Mucosa of descending colon (tissue), 3 donors: ENCODE data around the gene SLFNL1. TPM values are rescaled to one million over a fixed set of nuclear protein-coding genes. Genes with fewer than 3 reads are reported as not detected.

Source experiments
- ATAC-seq: fragments of 200-7000 bp; cut with Tn5 transposase; one replicate; pipeline ENCODE4 v1.9.1; 2020; ENCODE audit warnings: mild to moderate bottlenecking, moderate library complexity
- DNase-seq, 3 donors: peaks; one replicate each; pipeline ENCODE4 v3.0.0-alpha.2; 2020
- H3K36me3 ChIP-seq: fragments of 200-600 bp; one replicate; pipeline ENCODE4 v1.8.0; 2021; ENCODE audit warnings: low read depth, mild to moderate bottlenecking
- H3K4me1 ChIP-seq: fragments of 200-600 bp; one replicate; pipeline ENCODE4 v1.8.0; 2021; ENCODE audit warnings: low read depth, mild to moderate bottlenecking
- H3K4me3 ChIP-seq: fragments of 200-600 bp; one replicate; pipeline ENCODE4 v1.8.0; 2021; ENCODE audit warnings: mild to moderate bottlenecking
- H3K9me3 ChIP-seq: fragments of 200-600 bp; one replicate; pipeline ENCODE4 v1.8.0; 2021; ENCODE audit warnings: mild to moderate bottlenecking
- CTCF ChIP-seq: fragments of 200-600 bp; IDR thresholded peaks from one replicate; pipeline ENCODE4 v1.8.0; 2022; ENCODE audit warnings: antibody characterized with exemption, mild to moderate bottlenecking
- intact Hi-C, 2 donors: fragments of 100-400 bp; cut with DNase I in 1 of 2; cut with micrococcal nuclease in 1 of 2; formaldehyde crosslinking; loops; one replicate each; pipeline versions ENCODE4 v1.11.0 to v1.11.1; 2022; cut with DNase I, micrococcal nuclease
- total RNA-seq, 3 donors: library from RNA; stranded (reverse); fragmentation: NEBNext Ultra II Directional in 2 of 3; extraction: Animal tissue kit (Norgen Biotek cat#: 25700) in 2 of 3; gene quantifications; one replicate each; pipeline versions ENCODE4 v1.2.1 to v1.2.4, GENCODE V29; 2021 to 2023
- donor health status: DM: no; HTN: no; CAD: no; lungs with moderate emphysema.
- donor health status: DM: no; HTN: no; CAD: no.
- donor health status: DM: no; HTN: yes; CAD: no.

Gene SLFNL1
- total RNA-seq, 3 donors from 2014 or later: 0.29 to 0.82 (median 0.41) TPM

DNA sequence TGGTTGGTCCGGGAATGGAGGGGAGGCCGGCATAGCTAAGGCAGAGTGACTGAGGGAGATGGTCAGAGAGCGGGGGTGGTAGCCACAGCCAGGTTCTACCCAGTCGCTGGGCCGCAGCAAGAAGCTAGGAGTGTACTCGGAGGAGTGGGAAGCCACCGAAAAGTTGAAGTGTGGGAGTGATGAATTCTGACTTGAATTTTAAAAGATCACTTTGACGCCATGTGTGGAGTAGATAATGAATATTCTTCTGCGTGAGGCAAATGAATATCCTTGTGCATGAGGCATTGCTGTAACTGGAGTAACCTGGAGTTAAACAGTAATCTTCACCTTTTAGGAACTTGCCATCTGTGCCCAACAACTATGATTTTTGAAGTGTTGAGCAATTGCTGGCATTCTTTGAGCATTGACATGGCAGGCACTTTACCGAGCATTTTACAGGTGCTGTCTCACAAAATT, 35.2 kb downstream of the SLFNL1 start:
- no peak for DNase-seq
- no peaks in the 10 kb centered on the region for H3K4me1 ChIP-seq
- no peak overlapping the region for H3K4me3 ChIP-seq
- ATAC-seq: no peak
- TF ChIP-seq CTCF: no peak
- no peaks in the 10 kb centered on the region for H3K9me3 ChIP-seq
- H3K36me3 ChIP-seq: no peaks in the 10 kb centered on the region
- intact Hi-C loops: no loop called here

- H3K36me3 ChIP-seq: no peaks in the 10 kb centered on the region
Observed at GRCh38 chr1:40985875-40986274, 35.6 kb downstream of the SLFNL1 start.

GRCh38 chr1:40985161-40985560, 36.4 kb downstream of the SLFNL1 start:
- no peak for DNase-seq
- TF ChIP-seq CTCF: no peak
- Histone ChIP-seq H3K9me3 (no peaks in the 10 kb centered on the region), H3K4me3 (no peak overlapping the region), H3K36me3 (no peaks in the 10 kb centered on the region), H3K4me1 (no peaks in the 10 kb centered on the region)
- ATAC-seq: no peak
- intact Hi-C loops: no loop called here

More at GRCh38 chr1:40985875-40986274, 35.6 kb downstream of the SLFNL1 start:
- no peaks in the 10 kb centered on the region for H3K4me1 ChIP-seq
- H3K4me3 ChIP-seq: no peak overlapping the region
- DNase-seq (no peak), ATAC-seq (no peak)
- intact Hi-C loops: no loop called here
- TF ChIP-seq CTCF: no peak
- H3K9me3 ChIP-seq: no peaks in the 10 kb centered on the region

DNA sequence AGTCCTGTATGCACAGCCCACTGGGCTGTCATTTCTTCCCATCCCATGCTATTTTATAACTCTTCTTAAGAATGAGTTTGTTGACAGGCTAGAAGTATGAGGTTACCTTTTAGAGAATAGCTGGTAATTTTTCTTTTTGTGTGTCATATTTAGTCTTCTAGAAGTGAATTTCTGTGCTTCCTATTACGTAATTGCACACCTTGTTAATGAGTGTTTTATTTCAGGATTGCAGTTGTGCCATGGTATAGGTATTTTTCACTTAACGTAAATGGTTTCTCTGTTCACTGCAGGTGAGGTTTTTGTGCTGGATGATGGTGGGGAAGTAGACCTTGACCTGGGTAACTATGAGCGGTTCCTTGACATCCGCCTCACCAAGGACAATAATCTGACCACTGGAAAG, 37.0 kb downstream of the SLFNL1 start:
- DNase-seq (no peak), ATAC-seq (no peak)
- no peak overlapping the region for H3K4me3 ChIP-seq
- no peaks in the 10 kb centered on the region for H3K9me3 ChIP-seq
- no peaks in the 10 kb centered on the region for H3K4me1 ChIP-seq
- intact Hi-C loops: no loop called here
- H3K36me3 ChIP-seq: no peaks in the 10 kb centered on the region
- TF ChIP-seq CTCF: no peak

DNA sequence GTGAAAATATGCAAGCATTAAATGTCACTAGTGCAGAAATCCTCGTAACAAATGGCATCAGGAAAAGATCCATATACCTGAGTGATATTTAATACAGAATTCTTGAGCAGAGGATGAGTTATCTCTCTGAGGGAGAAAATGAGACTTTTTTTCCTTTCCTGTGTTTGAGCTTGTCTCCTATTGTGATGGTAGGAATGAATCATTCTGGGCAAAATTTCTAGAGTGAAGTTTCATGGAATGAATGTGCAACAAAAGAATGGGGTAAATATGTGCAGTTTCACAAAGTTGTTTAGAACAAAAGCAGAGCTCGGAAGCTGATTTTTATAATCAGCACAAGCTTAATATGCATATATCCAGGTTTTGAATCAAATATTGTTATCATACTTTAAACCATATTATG, 37.5 kb downstream of the SLFNL1 start:
- no peak overlapping the region for H3K4me3 ChIP-seq
- no peak for TF ChIP-seq CTCF
- no peaks in the 10 kb centered on the region for H3K36me3 ChIP-seq
- H3K4me1 ChIP-seq: no peaks in the 10 kb centered on the region
- ATAC-seq (no peak), DNase-seq (no peak)
- H3K9me3 ChIP-seq: no peaks in the 10 kb centered on the region
- intact Hi-C loops: no loop called here

- Histone ChIP-seq H3K9me3 (no peaks in the 10 kb centered on the region), H3K36me3 (no peaks in the 10 kb centered on the region), H3K4me1 (no peaks in the 10 kb centered on the region), H3K4me3 (no peak overlapping the region)
- DNase-seq (no peak), ATAC-seq (no peak)
- TF ChIP-seq CTCF: no peak
- intact Hi-C loops: no loop called here
Observed at GRCh38 chr1:40983286-40983685, 38.2 kb downstream of the SLFNL1 start.
